ENCODE measurements around the gene RRM2.
"Not testable (repeated sequence)": the region's sequence is repeated elsewhere in the genome, so short reads cannot be mapped to it uniquely, and the experiment has no call there.

RRM2 gene

DNA sequence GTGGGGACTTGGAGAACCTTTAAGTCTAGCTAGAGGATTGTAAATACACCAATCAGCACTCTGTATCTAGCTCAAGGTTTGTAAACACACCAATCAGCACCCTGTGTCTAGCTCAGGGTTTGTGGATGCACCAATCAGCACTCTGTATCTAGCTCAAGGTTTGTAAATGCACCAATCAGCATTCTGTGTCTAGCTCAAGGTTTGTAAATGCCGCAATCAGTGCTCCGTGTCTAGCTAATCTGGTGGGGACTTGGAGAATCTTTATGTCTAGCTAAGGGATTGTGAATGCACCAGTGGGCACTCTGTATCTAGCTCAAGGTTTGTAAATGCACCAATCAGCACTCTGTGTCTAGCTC, 30.7 kb upstream of the RRM2 start:
- DNase-seq: not testable (repeated sequence)

GRCh38 chr2:10094271-10094814, 28.2 kb upstream of the RRM2 start:
- DNase-seq: peak; percentile 99

- no peak for DNase-seq
Observed at GRCh38 chr2:10095175-10095574, 27.4 kb upstream of the RRM2 start.

- no peak for DNase-seq
Observed at GRCh38 chr2:10096641-10097040, 25.9 kb upstream of the RRM2 start.

GRCh38 chr2:10097352-10098148, 25.0 kb upstream of the RRM2 start:
- DNase-seq: peak; percentile 89

GRCh38 chr2:10101491-10101890, 21.0 kb upstream of the RRM2 start:
- no peak for DNase-seq

- DNase-seq: peak; percentile 78
Observed at GRCh38 chr2:10103179-10103578, 19.4 kb upstream of the RRM2 start.

- not testable (repeated sequence) for DNase-seq
Observed at GRCh38 chr2:10104906-10105305, 17.6 kb upstream of the RRM2 start.

GRCh38 chr2:10109311-10109710, 13.2 kb upstream of the RRM2 start:
- DNase-seq: no peak

DNA sequence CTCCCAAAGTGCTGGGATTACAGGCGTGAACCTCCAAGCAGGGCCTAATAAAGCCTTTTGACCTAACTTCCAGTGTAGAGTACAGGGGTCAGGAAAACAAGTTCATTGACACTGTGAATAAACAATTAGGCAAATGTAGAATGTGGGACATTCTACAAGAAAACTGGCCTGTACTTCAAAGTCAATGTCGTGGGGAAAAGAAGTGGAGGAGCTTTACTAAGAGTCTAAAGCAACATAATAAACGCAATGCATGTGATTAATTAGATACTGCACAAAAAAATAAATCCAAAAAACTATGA, 3.6 kb upstream of the RRM2 start:
- no peak for DNase-seq

DNA sequence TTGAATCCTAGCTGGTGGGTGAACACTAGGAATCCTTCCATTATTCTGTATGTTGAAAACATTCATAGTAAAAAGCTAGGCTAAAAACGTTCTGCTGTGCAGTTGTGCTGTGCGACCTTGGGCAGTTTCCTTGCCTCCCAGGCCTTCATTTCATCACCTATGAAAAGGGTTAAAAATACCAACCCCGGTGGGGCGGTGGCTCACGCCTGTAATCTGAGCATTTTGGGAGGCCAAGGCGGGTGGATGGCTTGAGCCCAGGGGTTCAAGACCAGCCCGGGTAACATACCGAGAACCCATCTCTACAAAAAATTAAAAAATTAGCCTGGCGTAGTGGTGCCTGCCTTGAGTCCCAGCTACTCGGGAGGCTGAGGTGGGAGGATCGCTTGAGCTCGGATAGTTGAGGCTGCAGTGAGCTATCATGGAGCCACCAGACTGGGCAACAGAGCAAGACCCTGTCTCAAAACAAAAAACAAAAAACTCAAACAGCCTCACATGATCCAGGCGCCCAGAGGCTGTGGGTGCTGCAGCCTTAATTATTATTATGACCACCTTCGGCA, 2.9 kb upstream of the RRM2 start:
- no peak for DNase-seq

DNA sequence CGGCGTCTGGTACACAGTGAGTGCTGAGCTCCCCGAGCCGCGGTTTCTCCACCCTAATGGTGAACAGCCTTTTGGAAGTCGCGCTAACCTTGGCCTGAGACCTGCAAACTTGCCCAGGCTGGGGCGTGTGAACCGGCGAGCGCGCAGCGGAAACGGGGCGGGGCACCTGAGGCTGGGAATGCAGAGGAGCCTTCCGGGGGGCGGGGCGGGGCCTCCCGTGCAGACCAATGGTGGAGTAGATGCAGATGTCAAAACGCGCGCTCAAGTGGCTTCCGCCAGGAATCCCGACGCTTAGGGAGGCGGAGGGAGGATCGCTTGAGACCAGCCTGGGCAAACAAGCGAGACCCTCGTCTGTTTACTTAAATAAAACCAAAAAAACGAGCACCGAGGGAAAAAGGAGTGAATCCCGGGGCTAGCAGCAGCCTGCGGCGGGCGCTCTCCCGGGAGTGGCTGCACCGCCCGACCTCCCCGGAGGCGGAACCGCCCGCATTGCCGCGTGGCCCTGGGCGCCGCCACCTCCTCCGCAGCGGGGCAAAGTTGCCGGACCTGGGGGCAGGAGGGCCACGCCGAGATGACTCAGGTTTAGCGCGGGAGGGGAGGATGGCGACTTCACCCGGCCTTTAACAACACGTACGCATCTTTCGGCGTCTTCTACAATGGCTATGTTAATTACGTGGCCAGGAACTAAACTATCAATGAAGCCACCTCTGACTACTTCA, 2.2 kb upstream of the RRM2 start:
- DNase-seq: peak; percentile 99

- DNase-seq: peak; percentile 57
Observed at GRCh38 chr2:10120877-10121574, 1.5 kb upstream of the RRM2 start.

GRCh38 chr2:10123281-10123680, 742 bp downstream of the RRM2 start:
- DNase-seq: no peak

- peak; percentile 84 for DNase-seq
Observed at GRCh38 chr2:10124538-10125045, 2.1 kb downstream of the RRM2 start.

GRCh38 chr2:10125842-10126631, 3.5 kb downstream of the RRM2 start:
- DNase-seq: no peak

GRCh38 chr2:10126632-10127026, 4.1 kb downstream of the RRM2 start:
- DNase-seq: no peak

- DNase-seq: no peak
Observed at GRCh38 chr2:10128420-10128819, 5.9 kb downstream of the RRM2 start.

- DNase-seq: no peak
Observed at GRCh38 chr2:10129490-10129889, 7.0 kb downstream of the RRM2 start.

DNA sequence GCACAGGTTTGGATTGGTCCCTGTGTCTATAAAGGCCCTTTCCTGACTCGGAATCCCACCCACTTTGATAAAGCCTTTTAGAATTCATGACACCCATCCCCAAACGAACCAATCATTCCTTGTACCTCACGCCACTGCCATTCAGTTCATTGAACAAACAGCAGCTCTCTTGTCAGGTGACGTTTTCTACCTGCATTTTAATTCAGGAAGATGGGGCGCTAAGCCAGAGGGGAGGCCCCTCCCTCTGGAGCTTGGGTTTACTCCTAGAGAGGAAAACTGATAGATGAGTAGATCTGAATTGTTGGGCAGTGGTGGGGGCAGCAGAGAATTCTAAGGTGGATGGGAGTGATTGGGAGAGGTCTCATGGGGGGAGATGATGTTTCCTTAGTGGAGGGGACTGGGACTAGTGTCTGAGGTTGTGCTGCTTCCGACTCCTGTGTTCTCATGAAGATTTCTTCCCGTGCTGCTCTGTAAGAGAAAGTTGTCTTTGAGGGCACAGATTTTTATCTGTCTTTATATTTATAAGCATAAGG, 9.6 kb downstream of the RRM2 start:
- no peak for DNase-seq

GRCh38 chr2:10132596-10132995, 10.1 kb downstream of the RRM2 start:
- DNase-seq: no peak

DNA sequence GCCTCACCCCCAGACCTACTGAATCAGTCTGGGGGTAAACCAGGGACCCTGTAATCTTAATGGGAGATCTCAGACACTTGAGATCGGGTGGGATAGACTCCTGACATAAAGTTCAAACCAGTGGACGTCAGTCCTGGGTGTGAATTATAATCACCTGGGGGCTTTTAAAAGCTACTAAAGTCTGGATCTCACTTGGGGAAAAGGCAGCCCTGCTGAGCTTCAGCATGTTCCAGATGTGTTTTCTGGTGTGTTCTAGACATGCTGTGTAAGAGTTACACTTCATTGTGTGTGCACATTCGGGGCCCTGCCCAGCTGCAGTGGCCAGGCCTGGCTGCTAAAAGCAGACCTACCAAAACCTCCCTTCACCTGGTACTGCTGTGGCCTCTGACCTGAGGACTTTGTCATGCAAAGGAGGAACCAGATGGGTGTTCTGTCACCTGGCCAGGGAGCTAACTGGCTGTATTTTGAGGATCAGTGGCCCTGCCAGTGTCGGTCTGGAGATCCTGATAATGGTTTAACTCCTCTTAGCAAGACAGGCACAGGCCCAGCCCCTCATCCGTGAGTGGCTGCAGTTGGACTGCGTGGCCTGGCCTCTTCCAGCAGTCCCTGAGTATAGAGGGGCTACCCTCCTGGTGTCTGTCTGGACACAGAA, 10.6 kb downstream of the RRM2 start:
- DNase-seq: no peak

All from NCI-H82 (cell line).